GM21825 (cell line): ENCODE data around the gene DHRS9.
"Not testable (repeated sequence)": the region's sequence is repeated elsewhere in the genome, so short reads cannot be mapped to it uniquely, and the experiment has no call there.

Experiments used
- ATAC-seq: cut with Tn5 transposase; IDR thresholded peaks from one replicate; pipeline ENCODE4 v1.9.1; 2021; ENCODE audit warnings: mild to moderate bottlenecking, moderate library complexity; ENCODE audit not compliant: unreplicated experiment

DHRS9 gene

DNA sequence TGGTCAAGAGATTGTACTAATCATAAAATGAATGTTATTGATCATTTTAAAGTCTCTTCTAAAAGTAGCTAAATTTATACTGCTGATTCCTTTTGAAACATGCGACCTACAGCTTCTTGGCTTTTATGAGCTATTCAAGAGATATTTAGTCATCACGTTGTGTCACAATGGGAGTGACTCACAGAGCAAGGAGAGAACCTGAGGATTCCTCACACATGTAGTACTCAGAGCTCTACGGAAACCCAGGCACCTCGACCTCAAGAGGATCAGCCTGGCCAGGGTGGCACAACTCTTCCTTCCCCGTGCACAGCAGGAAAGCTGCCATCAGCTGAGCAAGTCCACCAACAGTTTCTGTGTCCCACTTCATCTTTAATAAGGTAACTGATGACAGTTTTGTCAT lies at the start of gene DHRS9:
DHRS9 (plus strand) TSS at position 223 of the 400 bp plus-strand sequence. CDS start 12,019 bp downstream, outside the sequence.
- ATAC-seq = no peak

DNA sequence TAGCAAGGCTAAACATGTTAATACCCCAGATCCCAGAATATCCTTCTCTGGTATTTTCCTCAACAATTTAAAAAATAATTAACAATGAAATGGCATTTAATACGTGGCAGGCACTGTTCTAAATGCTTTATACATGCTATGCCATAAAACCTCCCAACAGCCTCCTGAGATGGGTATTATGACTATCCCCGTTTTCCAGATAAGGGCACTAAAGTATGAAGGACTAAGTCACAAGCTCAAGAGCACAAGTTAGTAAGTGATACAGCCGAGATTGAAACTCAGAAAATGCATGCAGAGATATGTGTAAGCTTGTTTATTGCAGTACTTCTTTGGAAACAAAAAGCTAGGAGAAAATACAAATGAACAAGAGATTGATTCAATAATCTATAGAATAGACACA lies 46.2 kb upstream of the DHRS9 start:
- ATAC-seq = no peak

GRCh38 chr2:169026056-169026455 lies 43.3 kb upstream of the DHRS9 start:
- no peak for ATAC-seq

GRCh38 chr2:169027234-169027633 lies 42.1 kb upstream of the DHRS9 start:
- no peak for ATAC-seq

DNA sequence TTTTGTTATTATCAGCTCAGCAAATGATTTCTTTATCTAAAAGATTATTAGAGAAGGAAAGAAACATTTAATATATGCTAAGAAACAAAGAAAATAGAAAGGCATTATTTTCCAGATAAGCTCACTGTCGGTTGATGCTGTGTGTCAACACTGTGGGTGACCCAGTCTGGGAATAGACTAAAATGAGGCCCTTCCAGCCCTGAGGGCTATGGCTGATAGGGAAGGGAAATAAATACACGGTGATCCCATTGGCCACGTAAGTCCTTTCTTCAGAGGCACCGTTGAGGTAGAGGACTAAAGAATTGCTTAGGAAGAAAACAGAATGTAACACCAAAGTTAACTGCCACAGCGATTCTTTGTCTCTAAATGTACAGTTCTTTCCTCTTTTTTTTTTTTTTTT lies 40.0 kb upstream of the DHRS9 start:
- no peak for ATAC-seq

DNA sequence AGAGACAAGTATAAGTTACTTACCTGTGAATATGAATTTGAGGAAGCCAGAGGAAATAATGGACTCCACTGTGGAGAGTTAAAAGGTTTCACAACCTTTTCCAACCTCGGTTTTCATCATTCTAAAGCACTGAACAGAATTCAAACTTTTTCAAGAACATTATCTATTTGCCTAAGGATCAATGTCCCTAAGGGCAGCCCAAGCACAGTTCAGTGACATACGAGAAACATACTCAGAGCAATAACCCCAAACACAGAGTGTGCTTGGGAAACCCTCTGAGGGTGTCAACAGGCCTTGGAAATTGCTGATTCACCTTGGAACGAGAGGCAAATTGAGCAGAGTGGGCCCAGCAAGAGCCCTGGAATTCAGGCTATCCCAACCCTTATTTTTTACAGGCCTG lies 38.2 kb upstream of the DHRS9 start, which contains the start of gene ABCB11:
ABCB11 (minus strand) TSS at position 123 of the 400 bp plus-strand sequence. CDS start 13,199 bp downstream, outside the sequence.
- ATAC-seq = no peak

DNA sequence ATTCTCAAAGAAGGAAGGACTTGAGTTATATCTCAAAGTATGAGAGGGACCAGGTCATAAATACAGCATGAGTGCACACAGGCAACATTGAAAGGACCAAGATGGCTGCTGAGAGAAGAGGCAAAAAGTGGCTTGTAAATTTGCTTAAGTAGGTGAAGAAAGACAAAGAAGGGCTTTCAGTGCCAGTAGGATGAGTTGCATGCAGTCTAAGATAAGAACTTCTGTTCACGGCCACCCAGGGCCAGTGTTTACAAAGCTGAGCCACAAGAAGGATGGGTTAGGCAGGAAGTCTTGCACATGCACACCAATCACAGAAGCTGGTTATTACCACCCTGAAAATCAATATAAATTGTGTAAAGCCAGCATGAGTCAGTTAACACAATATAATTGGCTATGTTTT lies 35.1 kb upstream of the DHRS9 start:
- no peak for ATAC-seq

DNA sequence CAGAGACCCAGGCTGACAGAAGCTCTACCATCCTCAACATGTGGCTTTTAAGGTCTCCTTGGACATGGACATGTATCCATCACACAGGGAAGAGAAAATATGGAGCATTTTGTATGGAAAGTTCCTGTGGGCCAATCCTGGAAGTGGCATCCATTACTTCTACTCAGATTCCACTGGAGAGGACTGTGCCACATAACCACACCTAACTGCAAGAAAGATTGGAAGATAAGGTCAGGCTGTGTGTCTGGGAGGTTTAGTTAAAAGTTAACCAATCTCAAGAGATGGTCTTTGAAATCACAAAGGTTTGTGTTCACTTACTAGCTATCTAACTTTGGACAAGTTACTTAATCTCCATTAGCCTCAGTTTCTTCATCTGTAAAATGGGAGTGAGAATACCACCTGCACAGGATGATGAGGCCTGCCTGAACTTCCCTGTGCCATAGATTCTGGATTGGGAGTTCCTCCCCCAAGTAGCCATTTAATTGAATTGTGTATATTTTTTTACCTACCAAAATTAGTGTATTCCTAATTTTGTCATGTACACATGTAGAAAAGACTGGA lies 34.3 kb upstream of the DHRS9 start:
- no peak for ATAC-seq

DNA sequence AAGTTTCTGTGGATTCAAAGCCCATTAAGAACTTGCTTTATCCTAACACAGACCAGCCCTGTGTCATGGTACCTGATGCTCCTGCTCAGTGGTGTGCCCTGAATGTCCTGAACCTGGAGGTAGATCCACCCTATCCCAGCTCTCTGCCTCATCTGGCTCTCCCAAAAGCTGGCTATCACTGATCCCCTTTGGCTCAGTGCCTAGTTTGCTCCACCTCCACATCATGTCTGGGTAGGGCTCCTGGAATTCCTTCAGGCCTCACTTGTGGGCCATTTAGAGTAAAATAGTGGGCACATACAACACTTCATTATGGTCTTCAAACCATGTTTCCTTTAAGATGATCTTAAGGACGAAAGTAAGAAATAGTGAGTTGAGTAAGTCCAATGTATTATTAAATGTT lies 33.5 kb upstream of the DHRS9 start:
- no peak for ATAC-seq

- ATAC-seq = peak; percentile 49
Measured at GRCh38 chr2:169036736-169037440, 32.5 kb upstream of the DHRS9 start.

- no peak for ATAC-seq
Measured at GRCh38 chr2:169038338-169038757, 31.0 kb upstream of the DHRS9 start.

DNA sequence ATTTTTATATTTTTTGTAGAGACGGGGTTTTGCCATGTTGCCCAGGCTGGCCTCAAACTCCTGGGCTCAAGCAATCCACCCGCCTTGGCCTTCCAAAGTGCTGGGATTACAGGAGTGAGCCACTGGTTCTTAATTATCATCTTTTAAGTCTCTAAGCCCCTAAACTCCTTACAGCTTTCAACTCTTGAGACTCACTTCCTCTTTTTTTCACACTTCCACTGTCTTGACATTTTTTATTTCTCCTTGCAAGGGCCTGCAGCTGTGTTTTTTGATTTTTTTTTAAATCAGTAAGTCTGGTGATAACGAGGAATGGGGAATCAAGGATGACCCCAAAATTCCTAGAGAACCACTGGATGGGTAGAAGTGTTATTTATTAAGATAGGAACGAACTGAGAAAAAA lies 29.7 kb upstream of the DHRS9 start:
- no peak for ATAC-seq

- ATAC-seq = no peak
Measured at GRCh38 chr2:169041594-169041993, 27.8 kb upstream of the DHRS9 start.

GRCh38 chr2:169042856-169043255 lies 26.5 kb upstream of the DHRS9 start:
- no peak for ATAC-seq

GRCh38 chr2:169046440-169047151 lies 22.8 kb upstream of the DHRS9 start:
- no peak for ATAC-seq

GRCh38 chr2:169047256-169048250 lies 21.8 kb upstream of the DHRS9 start:
- ATAC-seq = no peak

DNA sequence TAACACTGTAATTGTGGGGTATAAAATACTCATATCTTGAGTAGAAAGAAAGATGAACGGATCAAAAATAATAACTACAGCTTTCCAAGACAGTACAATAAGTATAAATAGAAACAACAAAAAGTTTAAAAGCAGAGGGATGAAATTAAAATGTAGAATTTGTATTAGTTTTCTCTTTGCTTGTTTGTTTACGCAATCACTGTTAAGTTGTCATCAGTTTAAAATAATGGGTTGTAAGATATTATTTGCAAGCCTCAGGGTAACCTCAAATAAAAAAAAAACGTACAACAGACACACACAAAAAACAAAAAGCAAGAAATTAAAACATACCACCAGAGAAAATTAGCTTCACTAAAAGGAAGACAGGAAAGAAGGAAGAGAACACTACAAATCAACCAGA lies 20.2 kb upstream of the DHRS9 start:
- no peak for ATAC-seq

DNA sequence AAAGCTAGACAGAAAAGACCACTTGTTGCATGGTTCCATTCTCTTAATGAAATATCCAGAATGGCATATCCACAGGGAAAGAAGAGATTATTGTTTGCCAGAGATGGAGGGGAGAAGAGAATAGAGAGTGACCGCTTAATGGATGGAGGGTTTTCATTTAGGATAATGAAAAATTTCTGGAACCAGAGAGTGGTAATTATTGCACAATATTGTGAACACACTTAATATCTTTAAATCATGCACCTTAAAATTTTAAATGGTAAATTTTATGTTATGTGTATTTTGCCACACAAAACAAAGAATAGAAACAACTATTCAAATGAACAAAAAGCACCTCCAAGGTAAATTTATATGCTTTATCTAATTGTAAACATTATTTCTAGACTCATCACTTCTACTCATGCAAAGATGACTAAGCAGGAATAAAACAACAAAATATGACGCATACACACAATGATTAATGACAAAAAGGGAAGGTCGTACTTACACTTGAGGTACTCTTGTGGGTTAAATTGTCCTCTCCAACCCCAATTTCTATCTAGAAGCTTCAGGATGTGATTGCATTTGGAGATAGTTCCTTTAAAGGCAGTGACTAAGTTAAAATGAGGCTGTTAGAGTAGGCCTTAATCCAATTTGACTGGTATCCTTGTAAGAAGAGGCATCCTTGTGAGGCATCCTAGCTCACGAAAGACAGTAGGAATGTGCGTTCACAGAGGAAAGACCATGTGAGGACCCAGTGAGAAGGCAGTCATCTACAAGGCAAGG lies 18.7 kb upstream of the DHRS9 start:
- ATAC-seq = no peak

- ATAC-seq = not testable (repeated sequence)
Measured at GRCh38 chr2:169054575-169054974, 14.8 kb upstream of the DHRS9 start.

GRCh38 chr2:169064199-169064598 lies 5.2 kb upstream of the DHRS9 start:
- ATAC-seq = not testable (repeated sequence)
